Measurements from ENCODE around the gene ZNF239. TPM values are rescaled to one million over a fixed set of nuclear protein-coding genes. Genes with fewer than 3 reads are reported as not detected.

Gene ZNF239
- polyA plus RNA-seq, 1 donor from 2014 or later, result 4.2 TPM

DNA sequence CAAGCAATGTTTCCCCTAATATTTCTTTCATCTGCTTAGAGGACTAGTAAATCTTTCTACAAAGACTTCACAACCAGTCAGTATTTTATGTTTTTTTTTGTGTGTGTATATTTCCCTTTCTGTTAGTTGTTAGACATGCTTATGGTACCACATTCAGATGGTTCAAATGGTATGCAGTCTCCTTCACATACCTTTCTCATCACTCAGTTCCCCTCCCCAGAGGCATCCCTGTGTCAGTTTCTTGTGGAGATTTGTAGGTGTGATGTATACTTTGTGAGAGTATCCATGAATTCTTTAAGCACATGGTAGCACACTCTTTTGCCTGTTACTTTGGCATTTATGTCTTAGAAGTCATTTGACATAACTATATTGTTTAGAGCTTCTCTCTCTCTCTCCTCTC, 36.2 kb upstream of the ZNF239 start:
- Histone ChIP-seq H3K9me2 (ENCODE audit: insufficient read depth, low read length) (no peaks in the 10 kb centered on the region), H3F3A (ENCODE audit: insufficient read depth, low read length, poor library complexity, severe bottlenecking) (no peaks in the 10 kb centered on the region), H3K4me2 (ENCODE audit: low read length) (no peak overlapping the region), H3K4me3 (ENCODE audit: low read length) (no peak overlapping the region), H3K36me3 (ENCODE audit: insufficient read depth, low read length) (no peaks in the 10 kb centered on the region), H3K27me3 (ENCODE audit: insufficient read depth, low read depth, low read length) (no peaks in the 10 kb centered on the region), H4K20me1 (ENCODE audit: insufficient read depth) (no peaks in the 10 kb centered on the region), H2AFZ (ENCODE audit: low read depth, low read length) (no peak overlapping the region), H3K9ac (ENCODE audit: low read length) (no peak overlapping the region), H3K79me2 (replicated peaks; ENCODE audit: insufficient read depth, low read length) (no peaks in the 10 kb centered on the region), H3K27ac (ENCODE audit: low read length) (no peak overlapping the region), H3K9me3 (ENCODE audit: low read length) (no peaks in the 10 kb centered on the region)
- TF ChIP-seq EP300 (conservative IDR thresholded peaks at IDR 0.05; ENCODE audit: poor library complexity, severe bottlenecking) (no peak), SMC3 (conservative IDR thresholded peaks at IDR 0.05; ENCODE audit: poor library complexity) (no peak), EZH2 (IDR thresholded peaks at IDR 0.05; ENCODE audit: borderline replicate concordance, insufficient read depth, low read length, poor library complexity, severe bottlenecking) (no peak), MXI1 (conservative IDR thresholded peaks at IDR 0.05; ENCODE audit: poor library complexity, severe bottlenecking) (no peak), RAD21 (conservative IDR thresholded peaks at IDR 0.05) (no peak), TAF1 (IDR thresholded peaks at IDR 0.05; ENCODE audit: low read depth) (no peak), POLR2AphosphoS5 (IDR thresholded peaks at IDR 0.05) (no peak)
- TF ChIP-seq, protein P1, sequence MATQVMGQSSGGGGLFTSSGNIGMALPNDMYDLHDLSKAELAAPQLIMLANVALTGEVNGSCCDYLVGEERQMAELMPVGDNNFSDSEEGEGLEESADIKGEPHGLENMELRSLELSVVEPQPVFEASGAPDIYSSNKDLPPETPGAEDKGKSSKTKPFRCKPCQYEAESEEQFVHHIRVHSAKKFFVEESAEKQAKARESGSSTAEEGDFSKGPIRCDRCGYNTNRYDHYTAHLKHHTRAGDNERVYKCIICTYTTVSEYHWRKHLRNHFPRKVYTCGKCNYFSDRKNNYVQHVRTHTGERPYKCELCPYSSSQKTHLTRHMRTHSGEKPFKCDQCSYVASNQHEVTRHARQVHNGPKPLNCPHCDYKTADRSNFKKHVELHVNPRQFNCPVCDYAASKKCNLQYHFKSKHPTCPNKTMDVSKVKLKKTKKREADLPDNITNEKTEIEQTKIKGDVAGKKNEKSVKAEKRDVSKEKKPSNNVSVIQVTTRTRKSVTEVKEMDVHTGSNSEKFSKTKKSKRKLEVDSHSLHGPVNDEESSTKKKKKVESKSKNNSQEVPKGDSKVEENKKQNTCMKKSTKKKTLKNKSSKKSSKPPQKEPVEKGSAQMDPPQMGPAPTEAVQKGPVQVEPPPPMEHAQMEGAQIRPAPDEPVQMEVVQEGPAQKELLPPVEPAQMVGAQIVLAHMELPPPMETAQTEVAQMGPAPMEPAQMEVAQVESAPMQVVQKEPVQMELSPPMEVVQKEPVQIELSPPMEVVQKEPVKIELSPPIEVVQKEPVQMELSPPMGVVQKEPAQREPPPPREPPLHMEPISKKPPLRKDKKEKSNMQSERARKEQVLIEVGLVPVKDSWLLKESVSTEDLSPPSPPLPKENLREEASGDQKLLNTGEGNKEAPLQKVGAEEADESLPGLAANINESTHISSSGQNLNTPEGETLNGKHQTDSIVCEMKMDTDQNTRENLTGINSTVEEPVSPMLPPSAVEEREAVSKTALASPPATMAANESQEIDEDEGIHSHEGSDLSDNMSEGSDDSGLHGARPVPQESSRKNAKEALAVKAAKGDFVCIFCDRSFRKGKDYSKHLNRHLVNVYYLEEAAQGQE (IDR thresholded peaks at IDR 0.05; ENCODE audit: borderline replicate concordance), result no peak
- TF ChIP-seq, protein P2, sequence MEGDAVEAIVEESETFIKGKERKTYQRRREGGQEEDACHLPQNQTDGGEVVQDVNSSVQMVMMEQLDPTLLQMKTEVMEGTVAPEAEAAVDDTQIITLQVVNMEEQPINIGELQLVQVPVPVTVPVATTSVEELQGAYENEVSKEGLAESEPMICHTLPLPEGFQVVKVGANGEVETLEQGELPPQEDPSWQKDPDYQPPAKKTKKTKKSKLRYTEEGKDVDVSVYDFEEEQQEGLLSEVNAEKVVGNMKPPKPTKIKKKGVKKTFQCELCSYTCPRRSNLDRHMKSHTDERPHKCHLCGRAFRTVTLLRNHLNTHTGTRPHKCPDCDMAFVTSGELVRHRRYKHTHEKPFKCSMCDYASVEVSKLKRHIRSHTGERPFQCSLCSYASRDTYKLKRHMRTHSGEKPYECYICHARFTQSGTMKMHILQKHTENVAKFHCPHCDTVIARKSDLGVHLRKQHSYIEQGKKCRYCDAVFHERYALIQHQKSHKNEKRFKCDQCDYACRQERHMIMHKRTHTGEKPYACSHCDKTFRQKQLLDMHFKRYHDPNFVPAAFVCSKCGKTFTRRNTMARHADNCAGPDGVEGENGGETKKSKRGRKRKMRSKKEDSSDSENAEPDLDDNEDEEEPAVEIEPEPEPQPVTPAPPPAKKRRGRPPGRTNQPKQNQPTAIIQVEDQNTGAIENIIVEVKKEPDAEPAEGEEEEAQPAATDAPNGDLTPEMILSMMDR (IDR thresholded peaks at IDR 0.05; ENCODE audit: poor library complexity, severe bottlenecking), result no peak

DNA sequence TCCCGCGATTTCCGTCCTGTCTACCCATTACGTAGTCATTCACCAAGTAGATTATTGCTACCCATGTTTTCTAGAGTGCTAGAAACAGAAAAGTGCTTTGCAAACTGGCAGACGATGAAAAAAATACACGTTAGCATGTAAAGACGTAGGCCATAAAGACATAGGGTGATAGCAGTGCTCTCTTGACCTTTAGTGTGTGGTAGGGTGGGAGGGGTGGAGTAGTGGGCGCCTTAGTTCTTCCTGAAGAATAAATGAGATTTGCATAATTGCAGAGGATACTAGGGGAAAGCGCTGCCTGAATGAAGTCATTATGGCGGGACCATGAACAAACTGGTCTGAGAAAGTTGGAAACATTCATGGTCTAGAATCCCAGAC, 32.8 kb upstream of the ZNF239 start:
- Histone ChIP-seq H3K27me3 (ENCODE audit: insufficient read depth, low read depth, low read length) (no peaks in the 10 kb centered on the region), H3K9me2 (ENCODE audit: insufficient read depth, low read length) (no peaks in the 10 kb centered on the region), H3K27ac (ENCODE audit: low read length) (no peak overlapping the region), H4K20me1 (ENCODE audit: insufficient read depth) (no peaks in the 10 kb centered on the region), H3K36me3 (ENCODE audit: insufficient read depth, low read length) (no peaks in the 10 kb centered on the region), H2AFZ (ENCODE audit: low read depth, low read length) (peak overlapping the region; percentile 88), H3K4me3 (ENCODE audit: low read length) (peak overlapping the region; percentile 97), H3K79me2 (replicated peaks; ENCODE audit: insufficient read depth, low read length) (no peaks in the 10 kb centered on the region), H3F3A (ENCODE audit: insufficient read depth, low read length, poor library complexity, severe bottlenecking) (no peaks in the 10 kb centered on the region), H3K4me2 (ENCODE audit: low read length) (peak overlapping the region; percentile 78), H3K9me3 (ENCODE audit: low read length) (no peaks in the 10 kb centered on the region), H3K9ac (ENCODE audit: low read length) (peak overlapping the region; percentile 66)
- TF ChIP-seq, protein P2 (IDR thresholded peaks at IDR 0.05; ENCODE audit: poor library complexity, severe bottlenecking), result no peak
- no peak for TF ChIP-seq RAD21 (conservative IDR thresholded peaks at IDR 0.05)
- TF ChIP-seq, protein P1 (IDR thresholded peaks at IDR 0.05; ENCODE audit: borderline replicate concordance), result no peak
- no peak for TF ChIP-seq POLR2AphosphoS5 (IDR thresholded peaks at IDR 0.05)
- no peak for TF ChIP-seq EP300 (conservative IDR thresholded peaks at IDR 0.05; ENCODE audit: poor library complexity, severe bottlenecking)
- no peak for TF ChIP-seq EZH2 (IDR thresholded peaks at IDR 0.05; ENCODE audit: borderline replicate concordance, insufficient read depth, low read length, poor library complexity, severe bottlenecking)
- no peak for TF ChIP-seq SMC3 (conservative IDR thresholded peaks at IDR 0.05; ENCODE audit: poor library complexity)
- no peak for TF ChIP-seq MXI1 (conservative IDR thresholded peaks at IDR 0.05; ENCODE audit: poor library complexity, severe bottlenecking)
- TF ChIP-seq TAF1 (IDR thresholded peaks at IDR 0.05; ENCODE audit: low read depth), result no peak

Data from neural cell (in vitro differentiated cells).